EL (cell line): ENCODE results near the gene EIF4E1B.

Experiments
- DNase-seq: peaks from one replicate; pipeline ENCODE4 v3.0.0-alpha.2; 2016

The EIF4E1B gene

DNA sequence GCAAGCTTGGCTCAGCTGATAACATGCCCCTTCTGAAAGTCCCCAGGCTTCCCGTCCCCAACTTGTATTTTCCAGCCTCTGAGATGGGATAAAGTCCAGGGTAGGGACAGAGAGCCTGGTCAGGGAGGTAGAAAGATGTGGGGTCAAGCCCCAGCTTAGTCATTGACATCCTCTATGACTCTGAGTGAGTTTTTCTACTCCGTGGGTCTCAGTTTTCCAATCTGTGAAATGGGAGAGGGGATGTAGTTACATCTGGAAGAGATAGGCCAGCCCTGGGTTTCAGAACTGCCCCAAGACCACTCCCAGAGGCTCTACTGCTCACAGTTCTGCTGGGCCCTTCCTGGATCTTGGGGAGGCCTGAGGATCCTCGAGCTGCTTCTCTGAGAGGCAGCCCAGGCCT is 23.6 kb upstream of the EIF4E1B start:
- no peak for DNase-seq

DNA sequence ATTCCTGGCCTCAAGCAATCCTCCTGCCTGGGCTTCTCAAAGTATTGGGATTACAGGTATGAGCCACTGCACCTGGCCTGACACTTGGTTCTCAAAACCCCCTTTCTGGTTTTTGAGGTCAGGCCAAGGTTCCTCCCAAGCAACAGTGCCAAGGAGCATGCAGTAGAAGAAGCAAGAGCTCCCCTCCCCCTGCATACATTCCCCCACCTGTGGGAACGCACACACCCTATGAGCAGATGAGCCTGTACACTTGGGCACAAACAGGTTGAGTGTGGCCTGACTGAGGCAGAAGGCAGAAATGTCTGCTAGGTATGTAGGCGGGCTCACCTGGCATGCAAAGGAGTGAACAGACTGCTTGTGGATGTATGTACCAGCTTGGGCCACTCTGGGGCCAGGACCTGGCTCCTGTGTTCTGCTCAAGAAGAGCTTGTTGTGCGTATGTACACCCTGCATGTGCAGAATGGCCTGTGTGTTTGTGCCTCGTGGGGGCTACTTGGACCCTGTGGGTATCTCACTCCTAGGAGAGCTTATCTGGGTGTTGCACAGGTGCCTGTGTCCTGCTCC is 22.3 kb upstream of the EIF4E1B start:
- DNase-seq: no peak

DNA sequence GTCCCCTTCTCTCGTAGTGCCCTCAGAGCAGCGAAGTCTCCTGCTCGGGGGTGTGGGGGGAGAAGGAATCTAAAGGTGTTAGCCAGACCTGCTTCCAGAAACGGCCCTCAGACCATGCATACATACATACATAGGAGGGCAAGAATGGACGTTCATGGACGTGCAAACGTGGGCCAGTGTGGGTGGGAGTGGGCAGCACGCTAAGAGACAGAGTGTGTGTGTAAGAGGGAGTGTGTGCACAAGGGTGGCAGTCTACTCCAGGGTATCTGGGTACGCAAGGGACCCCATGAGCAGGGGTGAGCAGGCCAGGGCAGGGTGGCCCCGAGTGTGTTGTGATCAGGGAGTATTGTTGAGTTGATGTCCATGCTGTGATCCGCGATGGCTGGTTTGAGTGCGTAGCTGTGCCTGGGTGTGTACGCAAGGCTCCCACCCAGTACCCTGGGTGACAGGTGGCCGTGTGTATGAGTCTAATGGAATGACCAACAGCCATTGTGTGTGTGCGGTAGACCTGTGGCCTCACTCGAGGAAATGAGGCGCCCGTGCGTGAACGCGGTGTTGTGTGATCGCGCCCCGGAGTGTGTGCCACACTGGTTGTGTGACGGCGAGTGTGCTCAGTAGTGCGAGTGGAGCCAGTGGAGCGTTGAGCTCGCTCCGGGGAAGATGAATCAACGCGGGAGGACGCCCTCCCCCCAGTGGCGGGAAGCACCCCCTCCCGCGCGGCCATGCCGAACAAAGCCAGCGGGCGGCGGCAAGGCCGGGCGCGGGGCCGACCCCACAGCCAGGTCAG is 21.3 kb upstream of the EIF4E1B start:
- DNase-seq: peak; percentile 28

DNA sequence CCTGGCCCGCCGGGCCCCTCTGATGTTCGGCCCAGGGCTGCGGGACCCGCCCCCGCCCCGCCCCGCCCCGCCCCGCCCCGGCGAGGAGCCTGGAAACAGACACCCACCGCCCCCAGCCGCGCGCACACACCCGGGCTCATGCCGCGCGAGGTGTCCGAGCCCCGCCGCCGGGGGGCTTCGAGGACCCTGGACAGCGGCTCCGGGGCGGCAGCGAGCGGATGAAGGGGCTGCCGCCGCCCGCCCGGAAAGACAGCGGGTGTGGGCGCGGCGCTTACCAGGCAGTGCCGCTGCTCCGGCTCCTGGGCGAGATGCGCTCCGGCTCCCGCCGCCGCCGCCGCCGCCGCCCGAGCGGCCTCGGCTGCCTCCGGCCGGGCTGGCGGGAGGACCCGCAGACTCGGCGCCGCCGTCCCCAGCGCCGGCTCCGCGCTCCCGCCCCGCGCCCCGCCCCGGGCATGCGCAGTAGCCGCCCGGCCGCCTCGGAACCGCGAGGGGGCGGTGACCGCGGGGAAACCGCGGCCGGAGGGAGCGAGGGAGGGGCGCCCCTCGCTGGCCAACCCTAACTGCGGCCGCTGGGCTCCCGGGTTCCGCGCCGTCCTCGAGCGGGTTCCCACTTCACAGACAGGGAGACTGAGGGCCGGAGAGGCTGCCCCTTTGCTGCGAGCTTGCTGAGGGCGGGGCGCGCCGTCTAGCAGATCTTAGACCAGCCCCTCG is 20.6 kb upstream of the EIF4E1B start, which contains the start of gene GPRIN1:
Gene GPRIN1 (minus strand): TSS at position 433 of the 711 bp plus-strand sequence. CDS start 10,322 bp downstream, outside the sequence.
- DNase-seq: peak; percentile 70

DNA sequence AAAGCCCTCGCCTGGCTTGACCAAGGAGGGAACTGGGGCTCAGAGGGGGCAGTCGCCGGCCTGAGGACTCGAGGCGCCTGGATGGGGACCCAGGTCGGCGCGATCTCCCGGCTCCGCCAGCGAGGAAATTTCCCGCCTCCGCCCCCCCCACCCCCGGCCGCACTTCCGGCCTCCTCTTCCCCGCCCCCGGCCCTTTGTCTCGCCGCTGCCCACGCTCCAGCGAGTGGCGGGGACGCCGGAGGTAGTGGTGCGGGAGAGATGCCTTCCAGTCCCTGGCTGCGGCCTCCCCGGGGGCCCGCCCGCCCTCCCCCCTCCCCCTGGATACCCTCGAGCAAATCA is 20.1 kb upstream of the EIF4E1B start:
- no peak for DNase-seq

DNA sequence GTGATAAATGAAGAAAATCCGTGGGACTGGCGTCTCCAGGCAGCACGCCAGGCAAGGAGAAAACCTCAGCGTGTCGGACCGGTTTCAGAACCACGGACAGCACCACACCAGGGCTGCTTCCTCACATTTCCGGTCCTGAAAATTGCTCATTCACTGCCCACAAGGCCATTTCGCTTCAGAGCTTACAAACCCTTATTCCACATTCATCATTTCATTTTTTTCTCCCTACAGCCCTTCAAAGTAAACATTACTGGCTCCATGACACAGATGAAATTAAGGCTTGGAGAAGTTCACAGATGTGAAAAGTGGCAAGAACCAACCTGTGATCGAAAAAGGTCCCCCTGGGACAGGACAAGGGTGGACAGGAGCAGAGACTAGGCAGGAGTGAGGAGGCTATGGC is 19.0 kb upstream of the EIF4E1B start:
- DNase-seq: peak; percentile 78

DNA sequence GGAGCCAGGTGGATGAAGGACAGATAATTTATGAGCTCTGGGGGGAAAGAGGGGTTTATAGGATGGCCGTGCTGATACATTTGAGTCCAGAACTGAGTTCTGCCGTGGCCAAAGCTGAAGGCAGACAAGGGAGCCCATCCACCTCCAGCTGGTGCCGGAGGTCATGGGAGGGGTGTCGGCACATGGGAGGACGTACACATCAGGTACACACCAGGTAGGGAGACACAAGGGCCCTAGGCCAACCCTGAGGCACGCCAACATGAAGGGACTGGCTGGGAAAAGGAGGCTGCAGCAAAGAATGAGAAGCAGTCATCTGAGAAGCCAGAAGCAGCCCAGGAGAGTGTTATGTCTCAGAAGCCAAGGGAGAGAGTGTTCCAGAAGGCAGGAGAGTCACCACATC is 18.5 kb upstream of the EIF4E1B start:
- DNase-seq: no peak

DNA sequence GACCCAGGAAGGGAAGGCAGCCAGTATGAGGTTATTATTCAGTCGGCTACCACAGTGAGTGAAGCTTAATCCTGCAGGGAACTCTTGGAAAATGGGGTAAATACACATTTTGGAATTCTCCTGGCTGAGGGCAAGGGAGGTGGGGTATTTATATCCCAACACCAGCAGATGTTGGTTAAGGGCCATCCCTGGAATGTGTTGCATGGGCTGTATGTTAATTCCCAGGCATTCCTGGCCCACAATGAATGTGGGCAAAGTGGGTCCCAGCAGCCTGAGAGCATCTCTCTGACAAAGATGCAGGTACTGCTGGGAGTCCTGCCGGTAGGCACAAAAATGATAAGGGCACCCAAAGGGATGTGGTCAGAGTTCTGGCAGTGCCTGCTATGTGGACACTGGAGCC is 17.6 kb upstream of the EIF4E1B start:
- no peak for DNase-seq

DNA sequence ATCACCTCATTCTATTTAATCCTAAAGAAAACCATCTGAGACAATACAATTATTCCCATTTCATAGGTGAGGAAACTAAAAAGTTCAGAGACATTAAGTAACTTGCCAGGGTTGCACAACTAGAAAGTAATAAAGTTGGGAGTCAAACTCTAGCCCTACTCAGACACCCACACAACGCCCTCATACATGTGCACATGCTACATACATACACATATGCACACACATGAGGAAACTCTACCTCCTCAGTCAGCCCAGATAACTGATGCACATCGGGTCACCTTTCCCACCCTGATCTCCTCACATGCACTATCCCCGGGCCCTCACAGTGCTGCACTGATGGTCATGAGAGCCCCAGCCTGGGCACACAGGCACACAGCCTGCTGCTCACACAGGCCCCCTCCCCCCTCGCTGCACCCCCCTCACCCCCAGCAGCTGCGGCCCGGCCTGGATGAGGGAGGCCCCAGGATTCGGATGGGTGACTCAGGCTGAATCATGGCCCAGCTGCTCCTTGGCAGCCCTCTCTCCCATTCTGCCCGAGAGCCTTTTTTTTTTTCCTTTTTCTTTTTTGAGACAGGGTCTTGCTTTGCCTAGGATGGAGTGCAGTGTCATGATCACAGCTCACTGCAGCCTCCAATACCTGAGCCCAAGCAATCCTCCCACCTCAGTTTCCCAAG is 15.5 kb upstream of the EIF4E1B start:
- peak; percentile 79 for DNase-seq

DNA sequence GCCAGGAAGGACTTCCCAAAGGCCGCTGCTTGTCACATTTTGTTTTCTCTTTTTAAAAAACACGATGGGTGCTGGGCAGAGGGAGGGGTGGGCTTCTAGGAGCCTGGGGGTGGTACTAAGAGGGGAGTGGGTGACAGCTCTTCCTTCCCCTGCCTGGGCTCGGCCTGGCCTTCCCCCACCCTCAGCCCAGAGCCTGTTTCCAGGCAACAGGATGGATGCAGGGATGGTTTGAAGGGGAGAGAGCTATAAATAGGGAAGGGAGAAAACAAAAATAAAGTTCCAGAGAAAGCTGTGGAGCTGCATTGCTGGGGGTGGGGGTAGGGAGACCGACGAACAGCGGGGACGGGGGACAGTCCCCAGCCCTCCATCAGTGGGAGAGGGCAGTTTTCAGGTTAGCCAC is 14.0 kb upstream of the EIF4E1B start:
- DNase-seq: no peak

DNA sequence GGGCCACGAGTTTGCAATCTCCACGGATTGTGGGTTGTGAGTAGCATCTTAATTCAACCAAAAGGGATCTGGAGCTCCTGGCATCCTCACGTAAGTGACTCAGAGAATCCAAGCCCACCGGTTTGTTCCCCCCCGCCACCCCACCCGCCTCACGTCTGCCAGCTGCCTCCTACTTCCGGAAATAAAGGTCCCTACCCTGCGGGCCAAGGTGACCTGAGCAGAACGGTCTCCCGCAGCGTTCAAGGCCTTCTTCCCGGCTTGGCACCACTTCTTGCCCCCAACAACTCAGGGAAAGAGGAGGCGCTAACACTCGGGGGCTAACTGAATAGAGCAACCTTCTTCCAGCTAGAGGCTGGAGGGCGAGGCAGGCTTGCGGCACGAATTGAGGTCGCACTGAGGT is 11.7 kb upstream of the EIF4E1B start:
- DNase-seq: no peak

DNA sequence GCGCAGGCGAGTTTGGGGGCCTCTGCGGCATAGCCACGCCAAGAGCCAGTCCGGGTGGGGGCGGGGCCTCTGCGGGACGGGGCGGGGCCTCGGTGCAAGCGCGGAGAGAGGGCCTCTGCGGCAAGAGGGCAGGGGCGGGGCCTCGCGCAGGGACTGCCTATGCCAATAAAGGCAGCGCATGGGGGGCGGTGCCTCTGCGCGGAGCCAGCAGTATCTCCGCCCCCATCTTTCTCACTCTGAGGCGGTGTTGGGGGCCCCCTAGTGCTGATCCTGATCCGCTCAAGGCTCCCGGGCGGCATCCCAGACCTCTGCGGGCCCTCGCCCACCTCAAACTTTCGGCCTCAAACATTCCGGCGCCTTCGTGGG is 11.3 kb upstream of the EIF4E1B start:
- DNase-seq: peak; percentile 82

DNA sequence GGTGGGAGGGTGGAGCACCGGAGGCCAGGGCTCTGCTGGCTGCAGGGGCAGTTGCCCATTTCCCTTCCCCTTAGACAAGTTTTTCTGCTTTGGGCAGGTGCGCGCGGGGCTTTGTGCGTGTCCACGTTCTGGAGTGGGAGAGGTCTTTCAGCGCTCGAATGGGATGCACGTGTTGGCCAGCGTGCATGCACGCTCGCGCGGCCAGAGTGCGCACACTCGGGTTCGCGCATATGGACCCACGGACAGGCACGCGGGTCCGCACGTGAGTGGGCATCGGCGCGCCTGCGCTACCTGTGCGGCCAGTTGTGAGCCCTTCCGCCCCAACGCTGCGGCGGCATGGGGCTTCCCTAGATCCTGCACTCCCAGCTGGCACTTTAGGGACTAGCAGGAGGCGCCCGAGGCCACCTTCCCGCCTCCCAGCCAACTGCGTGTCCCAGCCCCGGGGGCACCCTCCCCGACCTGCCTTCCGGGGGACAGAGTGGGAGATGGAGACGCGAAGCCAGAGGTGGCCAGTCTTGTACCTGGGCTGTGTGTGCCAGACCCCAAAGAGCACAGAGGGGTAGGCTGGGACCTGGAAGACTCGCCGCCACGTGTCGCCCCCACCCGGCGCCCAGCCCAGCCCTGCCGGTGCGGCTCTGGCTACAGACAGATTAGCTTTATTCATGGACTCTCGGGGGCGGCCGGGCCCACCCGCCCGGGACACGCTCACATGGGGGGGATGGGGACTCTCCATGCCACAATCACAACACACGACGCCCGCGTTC is 10.7 kb upstream of the EIF4E1B start:
- no peak for DNase-seq

DNA sequence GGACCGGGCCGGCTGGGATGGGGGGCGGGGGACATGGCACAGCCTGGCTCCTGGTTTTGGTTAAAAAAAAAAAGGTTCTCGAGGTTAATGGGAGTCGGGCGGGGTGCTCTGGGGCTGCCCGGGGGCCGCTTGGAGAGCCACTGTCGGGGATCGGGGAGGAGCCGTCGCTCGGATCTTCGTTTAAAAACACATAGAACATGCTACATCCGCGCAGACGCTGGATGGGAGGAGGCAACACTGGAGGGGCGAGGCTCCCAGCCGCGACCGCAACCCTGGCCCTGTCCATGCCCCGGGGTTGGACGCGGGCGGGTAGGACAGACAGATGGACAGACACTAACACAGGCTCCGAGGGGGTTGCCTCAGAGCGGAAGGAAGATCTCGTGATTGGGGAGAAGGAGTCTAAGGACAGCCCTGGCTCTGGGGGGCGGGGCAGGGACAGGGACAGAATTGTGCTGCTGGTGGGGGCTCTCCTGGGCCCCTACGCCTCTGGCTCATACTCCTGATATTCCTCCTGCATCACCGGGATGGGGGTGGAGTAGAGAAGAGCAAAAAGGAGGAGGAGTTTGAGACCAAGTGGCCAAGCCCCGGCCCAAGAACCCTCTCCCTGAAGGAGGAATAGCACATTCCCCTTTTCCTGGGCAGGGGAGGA is 10.0 kb upstream of the EIF4E1B start:
- DNase-seq: peak; percentile 48

DNA sequence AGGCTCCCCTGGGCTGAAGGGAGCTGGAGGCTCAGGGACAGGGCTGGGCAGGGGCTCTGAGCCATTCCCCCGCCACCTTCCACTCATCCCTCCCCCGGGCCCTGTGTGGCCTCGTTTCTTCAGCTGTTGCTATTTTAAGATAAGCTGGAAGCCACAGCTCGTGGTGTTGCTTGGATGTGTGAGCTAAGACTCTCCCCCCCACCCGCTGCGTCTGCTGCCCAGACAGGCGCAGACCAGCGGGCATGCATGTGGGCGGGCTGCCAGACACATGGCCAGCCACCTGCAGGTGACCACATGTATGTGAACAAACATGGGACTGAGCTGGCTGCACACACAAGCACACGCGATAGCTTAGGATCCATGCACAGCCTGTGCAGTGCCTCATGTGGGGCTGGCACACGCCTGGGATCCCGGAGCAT is 8.8 kb upstream of the EIF4E1B start:
- no peak for DNase-seq

DNA sequence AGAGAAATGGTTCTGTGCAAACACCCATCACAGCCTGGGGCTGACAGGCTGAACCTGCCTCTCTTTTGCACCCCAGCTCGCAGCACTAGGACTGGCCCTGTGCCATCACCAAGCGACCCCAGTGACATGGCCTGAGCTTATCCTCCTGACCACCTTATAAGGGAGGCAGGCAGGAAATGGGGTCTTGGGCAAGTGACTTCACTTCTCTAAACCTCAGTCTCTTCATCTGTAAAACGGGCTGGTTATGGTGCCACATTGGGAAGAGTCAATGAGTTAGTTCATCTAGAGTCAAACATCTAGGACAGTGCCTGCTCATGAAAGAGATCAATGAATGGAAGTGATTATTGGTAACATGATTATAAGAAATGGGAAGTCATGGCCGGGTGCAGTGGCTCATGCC is 6.3 kb upstream of the EIF4E1B start:
- DNase-seq: no peak

DNA sequence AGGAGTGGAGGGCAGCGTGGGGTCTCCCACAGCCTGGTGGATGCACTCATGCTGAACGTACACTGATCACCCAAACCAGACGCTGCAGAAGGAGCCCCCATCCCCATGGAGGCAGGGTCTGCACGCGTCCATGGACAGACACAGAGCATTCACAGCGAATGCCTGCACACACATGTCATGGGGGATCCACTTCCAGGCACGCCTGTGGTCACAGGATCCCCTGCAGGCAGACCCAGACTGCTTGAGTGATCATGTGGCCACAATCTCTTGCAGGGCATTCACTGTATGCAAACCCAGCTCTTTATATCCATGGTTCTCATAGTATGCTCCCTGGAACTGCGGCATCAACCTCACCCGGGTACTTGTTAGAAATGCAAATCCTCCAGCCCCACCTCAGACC is 5.5 kb upstream of the EIF4E1B start:
- no peak for DNase-seq

DNA sequence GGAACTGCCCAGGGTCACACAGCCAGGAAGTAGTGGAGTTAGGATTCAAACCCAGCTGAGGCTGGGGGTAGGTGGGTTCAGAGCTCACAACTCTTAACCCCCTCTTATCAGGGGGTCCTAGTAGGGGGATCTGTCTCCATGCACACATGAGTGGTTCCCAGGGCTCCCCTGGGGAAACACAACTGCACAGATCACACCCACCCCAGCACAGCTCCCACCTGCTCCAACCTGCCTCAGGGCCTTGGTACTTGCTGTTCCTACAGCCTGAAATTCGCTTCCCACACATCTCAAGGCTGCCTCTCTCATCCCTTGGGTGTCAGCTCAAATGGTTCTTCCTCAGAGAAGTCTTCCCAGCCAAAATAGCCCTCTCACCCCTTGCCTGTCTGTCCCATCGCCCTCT is 5.0 kb upstream of the EIF4E1B start:
- no peak for DNase-seq

DNA sequence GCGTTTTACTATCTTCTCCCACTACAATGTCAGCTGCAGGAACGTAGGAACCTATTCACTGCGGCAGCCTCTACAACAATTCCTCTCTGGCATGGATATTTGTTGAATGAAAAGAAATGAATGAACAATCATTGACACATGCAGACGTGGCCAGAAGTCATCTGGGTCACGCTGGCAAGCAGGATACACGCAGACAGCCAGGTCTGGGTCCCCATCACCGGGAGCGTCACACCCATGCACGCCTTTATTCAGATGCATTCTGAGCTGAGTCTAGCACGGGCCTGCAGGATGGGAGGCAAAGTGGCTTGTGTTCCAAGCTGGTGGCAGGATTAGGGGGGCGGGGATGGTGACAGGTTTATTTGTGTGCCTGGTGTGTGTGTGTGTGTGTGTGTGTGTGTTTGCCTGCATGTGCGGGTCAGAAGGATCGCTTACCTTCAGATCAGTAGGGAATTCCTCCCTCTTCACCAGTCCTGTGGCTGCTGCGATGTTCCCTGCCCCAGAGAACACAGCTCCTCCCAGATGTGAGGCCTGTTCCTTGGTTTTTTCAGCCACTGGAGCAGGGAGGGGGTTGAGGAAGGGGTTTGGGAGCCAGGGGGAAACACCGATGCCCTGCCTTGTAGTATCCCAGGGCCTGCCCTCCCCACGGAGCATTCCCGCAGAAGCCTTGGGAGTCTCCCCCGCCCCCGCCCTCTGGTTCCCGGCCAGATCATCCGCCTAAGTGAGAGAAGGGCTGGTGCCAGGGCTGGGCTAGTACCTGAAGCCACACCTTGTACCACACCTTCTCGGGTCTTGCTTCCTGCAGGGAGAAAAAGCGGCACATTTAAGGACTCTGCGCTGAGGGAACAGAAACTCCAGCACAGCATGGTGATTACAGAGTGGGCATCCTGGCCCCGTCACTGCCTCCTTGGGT is 4.3 kb upstream of the EIF4E1B start:
- DNase-seq: no peak

DNA sequence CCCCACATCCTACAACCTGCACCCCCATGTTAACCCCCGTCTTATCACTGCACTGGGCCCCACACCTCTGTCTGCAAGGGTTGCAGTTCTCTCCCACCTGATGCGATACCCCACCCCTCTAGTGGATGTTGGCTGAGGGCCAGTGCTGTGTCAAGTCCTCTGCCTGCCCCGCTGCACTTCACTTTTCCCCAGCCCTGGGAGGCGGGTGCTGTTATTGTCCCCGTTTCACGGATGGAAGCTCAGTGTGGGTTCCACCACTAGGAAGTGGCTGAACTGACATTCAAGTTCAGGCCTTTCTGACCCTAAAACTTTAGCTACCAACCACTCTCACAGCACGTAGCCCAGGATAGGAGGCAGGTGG is 3.6 kb upstream of the EIF4E1B start:
- no peak for DNase-seq

DNA sequence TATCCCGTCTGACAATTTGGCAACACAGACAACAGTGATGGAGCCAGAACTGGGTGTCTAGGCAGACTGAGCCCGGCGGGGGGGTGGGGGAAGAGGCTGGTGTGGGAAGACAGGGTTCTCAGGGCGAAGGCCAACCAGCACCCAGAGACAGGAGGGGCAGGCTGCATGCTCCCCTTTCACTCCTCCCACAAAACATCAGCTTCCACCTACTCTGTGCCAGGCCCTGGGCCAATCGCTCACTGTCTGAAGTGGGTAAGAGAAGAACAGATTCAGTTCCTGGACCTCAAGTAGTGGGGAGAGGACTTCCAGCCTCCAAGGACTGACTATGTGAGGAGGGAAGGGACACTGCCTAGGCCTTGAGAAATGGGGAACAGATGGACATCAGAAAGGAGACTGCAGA is 2.9 kb upstream of the EIF4E1B start:
- DNase-seq: no peak
